Muscle of leg (tissue), 16 donors: ENCODE measurements around the gene CRELD1. TPM values are rescaled to one million over a fixed set of nuclear protein-coding genes. Genes with fewer than 3 reads are reported as not detected.

Experiments used
- DNase-seq: peaks from one replicate; pipeline ENCODE4 v3.0.0; 2013
- H3K27ac ChIP-seq: one replicate; pipeline ENCODE4 v1.5.1; 2013; ENCODE audit warnings: mild to moderate bottlenecking, low read length, control low read depth
- H3K27me3 ChIP-seq: one replicate; pipeline ENCODE4 v1.6.1; 2013; ENCODE audit warnings: low read length; ENCODE audit not compliant: control insufficient read depth, insufficient read depth
- H3K36me3 ChIP-seq: one replicate; pipeline ENCODE4 v1.6.1; 2013; ENCODE audit warnings: low read length; ENCODE audit not compliant: control insufficient read depth, insufficient read depth
- H3K4me1 ChIP-seq: one replicate; pipeline ENCODE4 v1.6.1; 2013; ENCODE audit warnings: low read length; ENCODE audit not compliant: control insufficient read depth, insufficient read depth
- H3K4me3 ChIP-seq: one replicate; pipeline ENCODE4 v1.5.1; 2013; ENCODE audit warnings: low read length, control low read depth
- H3K9me3 ChIP-seq: replicated peaks from 2 replicates; pipeline ENCODE4 v1.6.1; 2013; ENCODE audit warnings: low read depth, low read length; ENCODE audit not compliant: control insufficient read depth
- WGBS: methylation state at CpG from one replicate; pipeline ENCODE4 v1.1.5; 2013; ENCODE audit warnings: missing lambda C conversion rate; ENCODE audit not compliant: insufficient coverage; 5-methylcytosine and 5-hydroxymethylcytosine counted together
- long read RNA-seq, 11 donors: transcript quantifications; one replicate each; lab custom pipeline, GENCODE V29; 2026
- polyA plus RNA-seq, 8 donors: library from polyadenylated mRNA; unstranded; fragments of 120-200 nt; gene quantifications; one replicate each; pipeline versions ENCODE4 v1.2.1 to v1.2.3, GENCODE V29; 2013; ENCODE audit warnings: inconsistent platforms in 1 of 8, low replicate concordance in 1 of 8; ENCODE audit not compliant: insufficient read length in 8 of 8, insufficient read depth in 1 of 8
- total RNA-seq: library from RNA; stranded (reverse); fragments of 120-200 nt; gene quantifications from one replicate; pipeline ENCODE4 v1.2.4, GENCODE V29; 2013

The CRELD1 gene
- 42.4 TPM for total RNA-seq
- polyA plus RNA-seq = 10 to 100 TPM; 22.5 to 41.4 (median 29.9) TPM
- long read RNA-seq, donor 1, partial matches to known transcripts = 0 of 7 reads
- long read RNA-seq, donor 1, other reads (novel, unspliced or antisense) = 0 of 7 reads
- long read RNA-seq, donor 2, partial matches to known transcripts = 0 of 1 reads
- long read RNA-seq, donor 2, other reads (novel, unspliced or antisense) = 0 of 1 reads
- long read RNA-seq, donor 3, transcript CRELD1-206 (11 exons, 1,778 nt) = major isoform, 10 of 12 reads
- long read RNA-seq, donor 3, partial matches to known transcripts = 0 of 12 reads
- long read RNA-seq, donor 3, other reads (novel, unspliced or antisense) = 0 of 12 reads
- long read RNA-seq, donor 4, partial matches to known transcripts = 0 of 1 reads
- long read RNA-seq, donor 4, other reads (novel, unspliced or antisense) = 0 of 1 reads
- long read RNA-seq, donor 5, partial matches to known transcripts = 0 of 11 reads
- long read RNA-seq, donor 5, other reads (novel, unspliced or antisense) = 0 of 11 reads
- long read RNA-seq, donor 6, partial matches to known transcripts = 0 of 6 reads
- long read RNA-seq, donor 6, other reads (novel, unspliced or antisense) = 0 of 6 reads
- long read RNA-seq, donor 7, partial matches to known transcripts = 0 of 7 reads
- long read RNA-seq, donor 7, other reads (novel, unspliced or antisense) = 0 of 7 reads
- long read RNA-seq, donor 8, partial matches to known transcripts = 0 of 4 reads
- long read RNA-seq, donor 8, other reads (novel, unspliced or antisense) = 0 of 4 reads
- long read RNA-seq, donor 9, partial matches to known transcripts = 0 of 1 reads
- long read RNA-seq, donor 9, other reads (novel, unspliced or antisense) = 0 of 1 reads
- long read RNA-seq, donor 10, partial matches to known transcripts = 0 of 8 reads
- long read RNA-seq, donor 10, other reads (novel, unspliced or antisense) = 0 of 8 reads
- long read RNA-seq, donor 11, transcript CRELD1-206 (11 exons, 1,778 nt) = major isoform, 8 of 11 reads
- long read RNA-seq, donor 11, partial matches to known transcripts = 0 of 11 reads
- long read RNA-seq, donor 11, other reads (novel, unspliced or antisense) = 0 of 11 reads

GRCh38 chr3:9933561-9934234 is at the start of gene CRELD1:
Gene CRELD1, plus strand, starts transcription at chr3:9933834. Its CDS starts 605 bp downstream, at chr3:9934439.
- Histone ChIP-seq H3K27me3 (no peaks in the 10 kb centered on the region), H3K27ac (peak within 1 kb of the TSS; percentile 93), H3K4me1 (peaks cover 21% of the 10 kb centered on the region), H3K36me3 (peaks cover 38% of the 10 kb centered on the region), H3K4me3 (peak within 1 kb of the TSS; percentile 75), H3K9me3 (no peaks in the 10 kb centered on the region)
- WGBS = under 1% methylated on average over 50 of the region's 50 CpGs
- peak; percentile 97 for DNase-seq

- WGBS = no CpG with 5 or more reads among the region's 11 CpGs
- H3K27ac ChIP-seq = no peak overlapping the region
These were observed 49.0 kb upstream of the CRELD1 start for GRCh38 chr3:9884555-9885165.

GRCh38 chr3:9886328-9886727 is 47.3 kb upstream of the CRELD1 start:
- Histone ChIP-seq H3K9me3 (no peaks in the 10 kb centered on the region), H3K27ac (no peak overlapping the region), H3K36me3 (no peaks in the 10 kb centered on the region), H3K27me3 (no peaks in the 10 kb centered on the region), H3K4me3 (no peak overlapping the region), H3K4me1 (peaks cover 4% of the 10 kb centered on the region)
- no peak for DNase-seq

More at GRCh38 chr3:9884555-9885165, 49.0 kb upstream of the CRELD1 start:
- no peak overlapping the region for H3K4me3 ChIP-seq
- no peak for DNase-seq
- no peaks in the 10 kb centered on the region for H3K9me3 ChIP-seq
- H3K4me1 ChIP-seq = peaks cover 2% of the 10 kb centered on the region
- H3K27me3 ChIP-seq = no peaks in the 10 kb centered on the region
- no peaks in the 10 kb centered on the region for H3K36me3 ChIP-seq

- Histone ChIP-seq H3K27ac (no peak overlapping the region), H3K36me3 (peaks cover 5% of the 10 kb centered on the region), H3K27me3 (no peaks in the 10 kb centered on the region), H3K4me3 (no peak overlapping the region), H3K9me3 (no peaks in the 10 kb centered on the region), H3K4me1 (peaks cover 7% of the 10 kb centered on the region)
- no peak for DNase-seq
- no CpG with 5 or more reads among the region's 5 CpGs for WGBS
These were observed 46.2 kb upstream of the CRELD1 start for GRCh38 chr3:9887480-9887879.

- Histone ChIP-seq H3K4me1 (peaks cover 7% of the 10 kb centered on the region), H3K4me3 (no peak overlapping the region), H3K27me3 (no peaks in the 10 kb centered on the region), H3K9me3 (no peaks in the 10 kb centered on the region), H3K27ac (no peak overlapping the region), H3K36me3 (peaks cover 16% of the 10 kb centered on the region)
- no CpG with 5 or more reads among the region's 3 CpGs for WGBS
- no peak for DNase-seq
These were observed 45.1 kb upstream of the CRELD1 start for GRCh38 chr3:9888540-9888939.

- no peak overlapping the region for H3K27ac ChIP-seq
These were observed 44.2 kb upstream of the CRELD1 start for GRCh38 chr3:9889405-9889804.

GRCh38 chr3:9890249-9891071 is 43.2 kb upstream of the CRELD1 start, which contains the start of gene JAGN1:
Gene JAGN1, plus strand, starts transcription at chr3:9890610. Its CDS starts 113 bp downstream, at chr3:9890723.
- Histone ChIP-seq H3K36me3 (peaks cover 20% of the 10 kb centered on the region), H3K9me3 (no peaks in the 10 kb centered on the region), H3K27ac (peak within 1 kb of the TSS; percentile 93), H3K4me3 (peak within 1 kb of the TSS; percentile 99), H3K27me3 (no peaks in the 10 kb centered on the region), H3K4me1 (peaks cover 5% of the 10 kb centered on the region)
- under 1% methylated on average over 57 of the region's 62 CpGs for WGBS
- peak; percentile 95 for DNase-seq

More at GRCh38 chr3:9889405-9889804, 44.2 kb upstream of the CRELD1 start:
- Histone ChIP-seq H3K4me3 (no peak overlapping the region), H3K4me1 (peaks cover 5% of the 10 kb centered on the region), H3K36me3 (peaks cover 18% of the 10 kb centered on the region), H3K27me3 (no peaks in the 10 kb centered on the region), H3K9me3 (no peaks in the 10 kb centered on the region)
- DNase-seq = no peak
- no CpG with 5 or more reads among the region's 5 CpGs for WGBS

GRCh38 chr3:9891072-9891622 is 42.5 kb upstream of the CRELD1 start:
- WGBS = no CpG with 5 or more reads among the region's 12 CpGs
- no peak for DNase-seq

More at GRCh38 chr3:9891072-9891622, 42.5 kb upstream of the CRELD1 start:
- Histone ChIP-seq H3K4me3 (peak overlapping the region; percentile 99), H3K36me3 (peaks cover 20% of the 10 kb centered on the region), H3K27ac (peak overlapping the region; percentile 93), H3K9me3 (no peaks in the 10 kb centered on the region), H3K27me3 (no peaks in the 10 kb centered on the region), H3K4me1 (peaks cover 5% of the 10 kb centered on the region)
